ENCODE results near the gene ZNF124. TPM values are rescaled to one million over a fixed set of nuclear protein-coding genes. Genes with fewer than 3 reads are reported as not detected.
A peak's percentile ranks its signal among the peaks of the same experiment; 100 is the strongest.

ZNF124 gene
- total and polyA plus RNA-seq, 2 experiments from 2014 or later: 7.0 to 74.2 TPM

DNA sequence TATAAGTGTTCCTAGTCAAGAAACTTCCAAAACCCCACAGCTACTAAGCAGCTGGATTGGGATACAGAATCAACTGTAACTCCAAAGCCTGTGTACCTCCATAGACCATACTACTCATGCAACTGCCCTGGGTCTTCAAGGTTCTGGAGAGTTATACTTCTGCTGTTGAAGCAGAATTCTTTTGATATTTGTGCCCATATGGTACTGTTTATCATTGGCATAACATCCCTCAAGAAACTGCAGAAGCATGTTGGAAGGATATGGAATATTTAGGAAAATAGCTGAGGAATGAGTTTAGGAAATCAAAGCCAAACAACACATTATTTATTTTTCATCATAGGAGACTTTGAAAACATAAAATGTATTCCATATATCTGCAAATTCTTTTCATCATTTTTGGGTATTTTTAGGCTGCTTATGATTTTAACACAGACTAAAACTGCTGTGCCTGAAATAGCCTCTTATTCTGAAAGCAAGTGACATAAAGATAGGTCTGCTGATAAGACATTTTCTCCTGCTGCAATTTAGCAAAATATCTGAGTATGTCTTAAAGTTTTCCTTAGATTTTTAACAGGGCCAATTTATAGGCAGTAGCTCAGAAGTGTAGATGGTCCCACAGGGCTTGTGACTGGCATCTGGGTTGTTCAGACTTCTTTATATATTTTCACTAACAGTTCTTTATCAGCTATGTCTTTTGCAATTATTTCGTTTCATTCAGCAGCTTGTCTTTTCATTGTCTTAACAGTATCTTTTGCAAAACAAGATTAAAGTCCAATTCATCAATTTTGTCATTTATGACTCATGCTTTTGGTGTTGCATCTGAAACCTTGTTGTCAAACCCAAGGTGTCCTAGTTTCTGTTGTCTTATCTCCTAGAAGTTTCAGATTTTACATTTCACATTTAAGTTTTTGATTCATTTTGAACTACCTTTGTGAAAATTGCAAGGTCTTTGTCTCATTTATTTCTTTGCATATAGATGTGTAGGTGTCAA, 41.1 kb upstream of the ZNF124 start:
- no peak for DNase-seq (ENCODE audit: low spot score)
- no peak overlapping the region for H2AFZ ChIP-seq
- H3K9me2 ChIP-seq (replicated peaks; ENCODE audit: insufficient read depth): no peaks in the 10 kb centered on the region
- H3K4me2 ChIP-seq: no peak overlapping the region
- H3K36me3 ChIP-seq (replicated peaks; ENCODE audit: insufficient read depth, low read depth): no peaks in the 10 kb centered on the region
- WGBS (ENCODE audit: low lambda C conversion rate, missing lambda C conversion rate): 50% methylated on average over 1 of the region's 1 CpG
- peaks cover 6% of the 10 kb centered on the region for H3K27me3 ChIP-seq
- no peak overlapping the region for H3K27ac ChIP-seq
- TF ChIP-seq EZH2 (IDR thresholded peaks at IDR 0.05; ENCODE audit: borderline replicate concordance) (no peak), EZH2phosphoT487 (IDR thresholded peaks at IDR 0.05; ENCODE audit: low read depth, severe bottlenecking, unreplicated experiment) (no peak)
- H3K4me3 ChIP-seq: no peak overlapping the region
- H3K79me2 ChIP-seq: peaks cover 24% of the 10 kb centered on the region
- H3K9me3 ChIP-seq (ENCODE audit: low read depth): no peaks in the 10 kb centered on the region
- H3K4me1 ChIP-seq (ENCODE audit: insufficient read depth): peaks cover 16% of the 10 kb centered on the region
- H4K20me1 ChIP-seq (ENCODE audit: insufficient read depth, poor library complexity, severe bottlenecking): peaks cover 3% of the 10 kb centered on the region

DNA sequence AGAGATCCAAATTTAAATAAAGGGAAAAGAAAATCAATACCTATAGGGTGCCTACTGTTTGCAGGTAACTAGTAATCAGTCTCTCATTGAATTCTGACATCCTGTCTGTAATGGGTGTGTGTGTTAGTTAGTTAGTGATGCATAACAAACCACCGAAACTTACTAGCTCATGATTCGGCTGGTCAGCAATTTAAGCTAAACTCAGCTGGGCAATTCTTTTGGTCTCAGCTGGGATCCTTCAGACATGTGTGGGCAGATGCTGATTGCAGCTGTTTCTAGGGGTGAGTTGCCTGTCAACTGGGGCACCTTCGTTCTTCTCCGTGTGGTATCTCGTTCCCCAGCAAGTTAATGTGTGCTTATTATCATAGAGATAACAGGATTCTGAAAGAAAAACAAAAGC, 40.2 kb upstream of the ZNF124 start:
- Histone ChIP-seq H3K4me3 (no peak overlapping the region), H3K9me2 (replicated peaks; ENCODE audit: insufficient read depth) (no peaks in the 10 kb centered on the region), H3K27me3 (peaks cover 6% of the 10 kb centered on the region), H2AFZ (no peak overlapping the region), H3K36me3 (replicated peaks; ENCODE audit: insufficient read depth, low read depth) (no peaks in the 10 kb centered on the region), H3K27ac (no peak overlapping the region), H4K20me1 (ENCODE audit: insufficient read depth, poor library complexity, severe bottlenecking) (peaks cover 7% of the 10 kb centered on the region), H3K4me2 (no peak overlapping the region), H3K9me3 (ENCODE audit: low read depth) (no peaks in the 10 kb centered on the region), H3K79me2 (peaks cover 32% of the 10 kb centered on the region), H3K4me1 (ENCODE audit: insufficient read depth) (peaks cover 19% of the 10 kb centered on the region)
- 62% methylated on average over 5 of the region's 5 CpGs for WGBS (ENCODE audit: low lambda C conversion rate, missing lambda C conversion rate)
- DNase-seq (ENCODE audit: low spot score): no peak
- TF ChIP-seq EZH2 (IDR thresholded peaks at IDR 0.05; ENCODE audit: borderline replicate concordance): no peak
- TF ChIP-seq EZH2phosphoT487 (IDR thresholded peaks at IDR 0.05; ENCODE audit: low read depth, severe bottlenecking, unreplicated experiment): no peak
- no peak for TF ChIP-seq CTCF (IDR thresholded peaks at IDR 0.05; ENCODE audit: poor library complexity)

GRCh38 chr1:247211339-247211738, 39.5 kb upstream of the ZNF124 start:
- Histone ChIP-seq H3K79me2 (peaks cover 37% of the 10 kb centered on the region), H3K27me3 (peaks cover 6% of the 10 kb centered on the region), H3K4me1 (ENCODE audit: insufficient read depth) (peaks cover 19% of the 10 kb centered on the region), H3K9me3 (ENCODE audit: low read depth) (no peaks in the 10 kb centered on the region), H3K9me2 (replicated peaks; ENCODE audit: insufficient read depth) (no peaks in the 10 kb centered on the region), H2AFZ (peak overlapping the region; percentile 26), H3K27ac (no peak overlapping the region), H3K36me3 (replicated peaks; ENCODE audit: insufficient read depth, low read depth) (no peaks in the 10 kb centered on the region), H4K20me1 (ENCODE audit: insufficient read depth, poor library complexity, severe bottlenecking) (peaks cover 7% of the 10 kb centered on the region), H3K4me3 (no peak overlapping the region), H3K4me2 (peak overlapping the region; percentile 75)
- WGBS (ENCODE audit: low lambda C conversion rate, missing lambda C conversion rate): 71% methylated on average over 7 of the region's 7 CpGs
- no peak for DNase-seq (ENCODE audit: low spot score)
- TF ChIP-seq EZH2 (IDR thresholded peaks at IDR 0.05; ENCODE audit: borderline replicate concordance): no peak
- no peak for TF ChIP-seq EZH2phosphoT487 (IDR thresholded peaks at IDR 0.05; ENCODE audit: low read depth, severe bottlenecking, unreplicated experiment)
- no peak for TF ChIP-seq CTCF (IDR thresholded peaks at IDR 0.05; ENCODE audit: poor library complexity)

Data from hepatocyte (in vitro differentiated cells).